Lower leg skin (tissue), 4 donors: ENCODE measurements around the gene NCKAP5. TPM values are rescaled to one million over a fixed set of nuclear protein-coding genes. Genes with fewer than 3 reads are reported as not detected.

Source experiments
- DNase-seq, 2 donors: peaks; one replicate each; pipeline ENCODE4 v3.0.0-alpha.2; 2019; ENCODE audit warnings: low spot score in 2 of 2
- H3K4me3 ChIP-seq: fragments of 200-600 bp; sonication (generic); 2 replicates; pipeline ENCODE4 v1.5.1; 2017; ENCODE audit warnings: mild to moderate bottlenecking, low read depth; ENCODE audit not compliant: poor library complexity, severe bottlenecking
- POLR2A ChIP-seq, 2 donors: fragments of 450-650 bp; IDR thresholded peaks; one replicate each; pipeline ENCODE4 v1.6.1; 2016 to 2017; ENCODE audit warnings: antibody characterized with exemption in 2 of 2, mild to moderate bottlenecking in 1 of 2, moderate library complexity in 1 of 2
- WGBS, 2 donors: methylation state at CpG; one replicate each; pipeline ENCODE4 v1.1.5; 2018; 5-methylcytosine and 5-hydroxymethylcytosine counted together
- intact Hi-C: fragments of 100-400 bp; cut with DNase I; formaldehyde crosslinking; loops from one replicate; pipeline ENCODE4 v1.15.0; 2023; ENCODE audit warnings: low total_unique reads
- total RNA-seq, 4 donors: library from RNA; depleted of rRNA; stranded (reverse); fragments of >200 nt; gene quantifications; one replicate each; pipeline ENCODE4 v1.1.0, GENCODE V29; 2016
- TF ChIP-seq, protein P1 (sequence below), 3 donors: fragments of 450-650 bp; IDR thresholded peaks; one replicate each; pipeline ENCODE4 v1.5.1; 2016; ENCODE audit warnings: antibody characterized with exemption in 3 of 3, mild to moderate bottlenecking in 3 of 3, moderate library complexity in 2 of 3

Gene NCKAP5
- total RNA-seq, 4 donors from 2014 or later: 2.0 to 5.1 (median 3.6) TPM

DNA sequence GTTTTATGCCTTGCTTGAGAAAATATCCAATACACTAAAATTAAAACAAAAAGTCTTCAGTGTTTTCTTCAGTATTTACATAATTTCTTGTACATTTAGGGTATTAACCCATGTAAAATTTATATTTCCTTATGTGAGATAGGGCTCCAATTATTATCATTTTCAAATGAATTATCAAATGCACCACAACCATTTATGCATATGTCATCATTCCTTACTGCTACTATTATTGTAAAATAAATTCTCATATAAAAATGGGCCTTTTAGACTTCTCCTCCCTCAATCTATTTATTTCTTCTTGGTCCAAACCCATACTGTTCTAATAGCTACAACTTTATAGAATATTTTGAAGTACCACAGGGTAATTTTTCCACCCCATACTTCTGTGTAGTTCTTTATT is 722.9 kb downstream of the NCKAP5 start:
- H3K4me3 ChIP-seq: no peak overlapping the region
- TF ChIP-seq POLR2A (IDR thresholded peaks at IDR 0.05): no peak
- TF ChIP-seq, protein P1, sequence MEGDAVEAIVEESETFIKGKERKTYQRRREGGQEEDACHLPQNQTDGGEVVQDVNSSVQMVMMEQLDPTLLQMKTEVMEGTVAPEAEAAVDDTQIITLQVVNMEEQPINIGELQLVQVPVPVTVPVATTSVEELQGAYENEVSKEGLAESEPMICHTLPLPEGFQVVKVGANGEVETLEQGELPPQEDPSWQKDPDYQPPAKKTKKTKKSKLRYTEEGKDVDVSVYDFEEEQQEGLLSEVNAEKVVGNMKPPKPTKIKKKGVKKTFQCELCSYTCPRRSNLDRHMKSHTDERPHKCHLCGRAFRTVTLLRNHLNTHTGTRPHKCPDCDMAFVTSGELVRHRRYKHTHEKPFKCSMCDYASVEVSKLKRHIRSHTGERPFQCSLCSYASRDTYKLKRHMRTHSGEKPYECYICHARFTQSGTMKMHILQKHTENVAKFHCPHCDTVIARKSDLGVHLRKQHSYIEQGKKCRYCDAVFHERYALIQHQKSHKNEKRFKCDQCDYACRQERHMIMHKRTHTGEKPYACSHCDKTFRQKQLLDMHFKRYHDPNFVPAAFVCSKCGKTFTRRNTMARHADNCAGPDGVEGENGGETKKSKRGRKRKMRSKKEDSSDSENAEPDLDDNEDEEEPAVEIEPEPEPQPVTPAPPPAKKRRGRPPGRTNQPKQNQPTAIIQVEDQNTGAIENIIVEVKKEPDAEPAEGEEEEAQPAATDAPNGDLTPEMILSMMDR (IDR thresholded peaks at IDR 0.05): no peak
- intact Hi-C loops: no loop called here
- no peak for DNase-seq

DNA sequence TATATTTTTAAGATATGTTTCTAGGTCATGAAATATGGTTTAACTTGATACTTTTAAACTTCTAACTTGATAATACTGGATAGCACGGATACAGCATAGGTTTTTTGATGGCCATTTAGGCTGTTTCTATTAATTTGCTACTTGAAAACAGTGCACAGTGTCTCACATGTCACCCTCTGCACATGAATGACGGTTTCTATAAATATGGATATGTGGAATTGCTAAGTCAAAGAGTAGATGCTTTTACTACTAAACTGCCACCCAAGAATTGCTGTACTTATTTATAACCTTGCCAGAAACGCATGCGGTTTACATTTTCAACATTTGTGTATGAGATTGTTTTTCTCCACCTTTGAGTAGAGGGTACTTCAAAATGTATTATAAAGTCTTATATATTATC is 723.7 kb downstream of the NCKAP5 start:
- H3K4me3 ChIP-seq: no peak overlapping the region
- intact Hi-C loops: no loop called here
- no peak for TF ChIP-seq POLR2A (IDR thresholded peaks at IDR 0.05)
- TF ChIP-seq, protein P1 (IDR thresholded peaks at IDR 0.05): no peak
- WGBS, 2 donors: 81 to 91% methylated on average over 4 of the region's 4 CpGs
- no peak for DNase-seq

DNA sequence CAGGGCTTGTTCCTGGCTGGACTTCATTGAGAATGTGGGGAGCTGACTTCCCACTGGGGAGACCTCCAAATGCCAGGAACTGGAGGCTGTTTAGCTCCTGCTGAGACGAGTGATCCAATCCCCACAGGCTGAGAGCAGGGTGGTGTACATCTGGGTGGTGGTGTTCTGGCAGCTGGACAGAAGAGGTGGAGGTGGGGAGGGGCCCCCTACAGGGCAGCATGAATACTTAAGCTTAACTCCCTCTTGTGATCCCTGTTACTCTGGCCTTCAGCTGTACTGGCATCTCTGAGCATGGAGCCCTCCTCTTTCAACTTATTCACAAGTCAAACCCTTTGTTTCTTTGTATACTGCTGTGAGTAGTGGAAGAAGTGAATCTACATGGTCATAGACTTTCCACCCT is 730.5 kb downstream of the NCKAP5 start:
- TF ChIP-seq, protein P1 (IDR thresholded peaks at IDR 0.05): no peak
- no peak for TF ChIP-seq POLR2A (IDR thresholded peaks at IDR 0.05)
- DNase-seq: no peak
- intact Hi-C loops: no loop called here
- WGBS, 2 donors: 69 to 71% methylated on average over 1 of the region's 1 CpG
- no peak overlapping the region for H3K4me3 ChIP-seq

DNA sequence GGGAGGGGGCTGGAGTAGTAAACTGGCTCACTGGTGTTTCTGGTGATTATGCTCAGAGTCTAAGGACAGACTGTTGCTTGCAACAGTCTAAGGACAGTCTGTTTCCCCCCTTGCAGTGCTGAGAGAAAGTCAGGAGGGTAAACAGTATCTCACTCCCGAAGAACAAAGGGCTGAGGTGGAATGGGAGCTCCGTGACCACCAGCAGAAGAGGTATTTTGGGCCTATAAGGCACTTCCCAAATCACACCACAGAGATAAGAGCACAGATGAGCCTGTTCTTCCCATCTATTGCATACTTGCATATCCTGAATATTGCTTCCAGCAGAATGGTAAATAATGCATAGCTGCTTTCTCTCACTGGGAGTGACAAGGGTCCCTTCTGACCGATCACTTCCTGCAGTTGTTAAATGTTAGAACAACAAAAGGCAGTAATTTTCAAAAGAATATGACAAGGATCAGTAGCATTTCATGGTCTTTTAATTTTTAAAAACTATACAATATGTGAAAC is 737.9 kb downstream of the NCKAP5 start:
- H3K4me3 ChIP-seq: no peak overlapping the region
- no peak for DNase-seq
- WGBS, 2 donors: 56 to 65% methylated on average over 3 of the region's 3 CpGs
- intact Hi-C loops: no loop called here
- TF ChIP-seq POLR2A (IDR thresholded peaks at IDR 0.05): no peak
- TF ChIP-seq, protein P1 (IDR thresholded peaks at IDR 0.05): no peak

DNA sequence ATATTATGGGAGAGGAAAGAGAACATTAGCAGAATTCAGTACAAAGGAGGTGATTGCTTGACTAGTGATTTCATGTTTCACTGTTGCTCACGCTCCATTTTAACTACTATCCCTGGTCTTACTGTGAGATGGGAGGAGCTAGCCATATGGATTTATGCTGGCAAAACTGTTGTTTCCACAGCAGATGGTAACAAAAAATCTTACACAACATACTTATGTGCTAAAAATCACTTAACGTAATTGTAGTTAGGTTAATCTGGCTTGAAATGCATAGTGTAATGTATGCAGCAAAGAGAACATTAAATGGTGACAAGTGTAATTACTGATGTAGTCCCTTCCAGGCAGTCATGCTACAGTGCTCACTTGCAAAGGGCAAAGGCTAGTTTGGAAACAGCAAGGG is 742.7 kb downstream of the NCKAP5 start:
- intact Hi-C loops: no loop called here
- H3K4me3 ChIP-seq: no peak overlapping the region
- 83 to 96% methylated on average over 2 of the region's 2 CpGs for WGBS, 2 donors
- no peak for DNase-seq
- TF ChIP-seq, protein P1 (IDR thresholded peaks at IDR 0.05): no peak
- no peak for TF ChIP-seq POLR2A (IDR thresholded peaks at IDR 0.05)

DNA sequence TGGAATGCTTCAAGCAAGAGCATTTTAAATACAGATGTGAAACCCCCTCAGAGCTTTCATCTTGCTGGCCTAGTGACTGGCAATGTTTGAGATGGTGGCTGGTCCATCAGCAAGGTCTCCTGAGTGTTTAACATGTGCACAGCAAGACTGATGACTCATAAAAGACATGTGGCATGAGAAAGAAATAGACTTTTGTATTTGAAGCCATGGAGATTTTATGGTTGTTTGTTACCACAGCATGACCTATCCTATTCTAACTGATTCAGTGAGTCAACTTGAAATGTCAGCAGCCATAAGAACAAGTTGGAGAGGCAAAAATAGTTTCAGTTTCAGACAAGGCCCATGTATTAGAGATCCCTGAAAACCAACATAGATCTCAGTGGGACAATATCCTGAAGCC is 743.5 kb downstream of the NCKAP5 start:
- intact Hi-C loops: no loop called here
- no peak overlapping the region for H3K4me3 ChIP-seq
- no peak for DNase-seq
- no peak for TF ChIP-seq POLR2A (IDR thresholded peaks at IDR 0.05)
- TF ChIP-seq, protein P1 (IDR thresholded peaks at IDR 0.05): no peak
